Activated CD8-positive, alpha-beta T cell treated with anti-CD3 and anti-CD28 coated beads, Interleukin-2, amount 10 ng/mL, durations not matched to agents 7 days and 5 days (primary cell): ENCODE data around the gene GAS7. TPM values are rescaled to one million over a fixed set of nuclear protein-coding genes. Genes with fewer than 3 reads are reported as not detected.
"Not testable (repeated sequence)": the region's sequence is repeated elsewhere in the genome, so short reads cannot be mapped to it uniquely, and the experiment has no call there.

Experiments
- ATAC-seq: fragments of 150-1000 bp; cut with Tn5 transposase; one replicate; pipeline ENCODE4 v1.10.0; 2021; ENCODE audit warnings: moderate library complexity
- CTCF ChIA-PET: fragments of 350-600 bp; sonication (Branson Sonifier 250); formaldehyde crosslinking; loops from one replicate; lab custom pipeline; 2021; ENCODE audit warnings: antibody characterized with exemption; lab: Charles Lee
- POLR2A ChIA-PET: fragments of 350-600 bp; sonication (Branson Sonifier 250); formaldehyde crosslinking; loops from one replicate; lab custom pipeline; 2021; ENCODE audit warnings: antibody characterized with exemption; lab: Charles Lee
- DNase-seq: peaks from one replicate; pipeline ENCODE4 v3.0.0-alpha.2; 2020
- H3K27ac Mint-ChIP-seq: one replicate; pipeline ENCODE4 v1.8.0; 2021; ENCODE audit warnings: mild to moderate bottlenecking, mixed read lengths
- H3K27me3 Mint-ChIP-seq: one replicate; pipeline ENCODE4 v1.8.0; 2021; ENCODE audit warnings: low read depth, mixed read lengths
- H3K36me3 Mint-ChIP-seq: one replicate; pipeline ENCODE4 v1.8.0; 2021; ENCODE audit warnings: low read depth, mixed read lengths
- H3K4me1 Mint-ChIP-seq: one replicate; pipeline ENCODE4 v1.8.0; 2021; ENCODE audit warnings: low read depth, mixed read lengths
- H3K4me3 Mint-ChIP-seq: one replicate; pipeline ENCODE4 v1.8.0; 2021; ENCODE audit warnings: mild to moderate bottlenecking, mixed read lengths
- H3K9me3 Mint-ChIP-seq: one replicate; pipeline ENCODE4 v1.8.0; 2022; ENCODE audit warnings: mixed read lengths; ENCODE audit not compliant: insufficient read depth
- total RNA-seq, 2 experiments: library from RNA; stranded (reverse); gene quantifications; one replicate each; pipeline ENCODE4 v1.2.3, GENCODE V29; 2021

Gene GAS7
- total RNA-seq, 2 experiments from 2014 or later = 0.61 to 1.6 TPM

GRCh38 chr17:10013365-10014112 is 184.9 kb downstream of the GAS7 start:
- ATAC-seq (no peak), DNase-seq (no peak)
- ChIA-PET CTCF (no interaction called here), POLR2A (no interaction called here)
- H3K4me1 Mint-ChIP-seq = no peaks in the 10 kb centered on the region
- no peaks in the 10 kb centered on the region for H3K36me3 Mint-ChIP-seq
- no peak overlapping the region for H3K27ac Mint-ChIP-seq
- H3K27me3 Mint-ChIP-seq = no peaks in the 10 kb centered on the region
- H3K4me3 Mint-ChIP-seq = no peak overlapping the region
- no peaks in the 10 kb centered on the region for H3K9me3 Mint-ChIP-seq

DNA sequence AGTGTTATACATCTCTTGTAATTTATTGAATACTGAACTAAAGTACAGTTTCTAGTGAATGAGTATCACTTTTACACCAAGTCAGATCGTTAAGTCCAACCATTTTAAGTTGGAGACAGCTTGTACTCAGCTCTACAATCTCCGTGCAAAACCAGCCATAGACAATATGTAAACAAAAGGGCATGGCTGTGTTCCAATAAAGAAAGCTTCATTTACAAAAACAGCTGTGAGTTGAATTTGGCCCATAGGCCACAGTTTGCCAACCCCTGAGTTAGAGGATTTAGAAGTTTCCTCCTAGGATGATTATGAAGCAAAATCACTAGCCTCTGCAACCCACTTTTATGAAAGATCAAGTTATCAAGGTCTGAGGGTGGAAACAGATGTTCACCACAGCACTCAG is 187.7 kb downstream of the GAS7 start:
- Mint-ChIP-seq H3K4me3 (no peak overlapping the region), H3K36me3 (no peaks in the 10 kb centered on the region), H3K9me3 (no peaks in the 10 kb centered on the region), H3K4me1 (no peaks in the 10 kb centered on the region), H3K27ac (no peak overlapping the region), H3K27me3 (no peaks in the 10 kb centered on the region)
- ATAC-seq = no peak
- ChIA-PET CTCF (no interaction called here), POLR2A (no interaction called here)
- DNase-seq = no peak

DNA sequence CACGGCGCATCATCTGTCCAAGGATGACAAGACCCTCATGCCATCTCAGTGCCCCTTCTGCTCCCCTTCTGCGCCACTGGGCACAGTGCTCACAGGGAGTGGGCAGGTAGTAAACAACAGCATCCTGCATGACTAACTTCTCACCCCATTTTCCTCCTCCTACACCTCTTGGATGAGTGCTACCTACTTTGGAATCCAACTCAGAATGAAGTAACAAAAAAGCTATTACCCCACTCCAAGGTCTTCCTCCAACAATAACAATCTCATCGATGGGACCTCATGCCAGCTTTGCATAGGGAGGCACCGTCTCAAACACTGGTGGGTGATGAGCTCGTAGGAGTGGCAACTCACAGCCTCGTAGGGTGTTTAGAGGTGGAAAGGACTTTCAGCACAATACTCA is 194.7 kb downstream of the GAS7 start:
- Mint-ChIP-seq H3K4me1 (no peaks in the 10 kb centered on the region), H3K9me3 (no peaks in the 10 kb centered on the region), H3K27me3 (no peaks in the 10 kb centered on the region), H3K4me3 (no peak overlapping the region), H3K36me3 (no peaks in the 10 kb centered on the region), H3K27ac (no peak overlapping the region)
- POLR2A ChIA-PET = no interaction called here
- CTCF ChIA-PET = no interaction called here
- ATAC-seq (no peak), DNase-seq (no peak)

GRCh38 chr17:10002567-10003360 is 195.6 kb downstream of the GAS7 start:
- H3K4me3 Mint-ChIP-seq, ATAC-seq, POLR2A ChIA-PET: not testable (repeated sequence)

DNA sequence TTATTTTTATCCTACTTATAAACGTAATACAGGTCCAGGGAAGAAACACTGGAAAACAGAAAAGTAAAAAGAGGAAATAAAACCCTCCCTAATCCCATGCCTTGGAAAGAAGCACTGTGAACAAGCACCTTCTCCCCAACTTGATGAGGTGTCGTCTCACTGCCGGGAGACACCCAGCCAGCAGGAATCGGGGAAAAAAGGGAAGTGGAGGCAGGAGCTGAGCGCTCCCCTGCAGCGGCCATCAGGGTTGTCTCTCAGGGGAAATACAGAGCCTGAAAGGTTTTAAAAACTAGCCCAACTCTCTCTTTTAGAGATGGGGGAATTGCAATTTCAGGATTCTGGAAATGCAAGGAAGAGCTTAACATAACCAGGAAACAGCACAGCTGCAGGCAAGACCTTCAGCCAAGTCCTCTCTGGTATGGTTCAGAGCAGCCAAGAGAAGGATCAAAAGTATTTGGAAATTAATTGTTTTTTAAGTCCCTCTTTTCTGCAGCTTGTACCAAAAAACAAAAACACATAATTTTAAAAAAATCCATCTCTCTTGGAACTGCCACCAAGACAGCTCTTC is 197.0 kb downstream of the GAS7 start:
- Mint-ChIP-seq H3K4me1 (no peaks in the 10 kb centered on the region), H3K27ac (no peak overlapping the region), H3K4me3 (no peak overlapping the region), H3K36me3 (no peaks in the 10 kb centered on the region), H3K9me3 (no peaks in the 10 kb centered on the region), H3K27me3 (no peaks in the 10 kb centered on the region)
- CTCF ChIA-PET = no interaction called here
- DNase-seq (no peak), ATAC-seq (no peak)
- POLR2A ChIA-PET = no interaction called here

More at GRCh38 chr17:10002567-10003360, 195.6 kb downstream of the GAS7 start:
- H3K27ac Mint-ChIP-seq, CTCF ChIA-PET, DNase-seq, H3K27me3 Mint-ChIP-seq, H3K36me3 Mint-ChIP-seq, H3K9me3 Mint-ChIP-seq, H3K4me1 Mint-ChIP-seq: not testable (repeated sequence)

GRCh38 chr17:9999919-10000695 is 198.3 kb downstream of the GAS7 start:
- ChIA-PET CTCF (interaction anchor here (0.6 kb wide), 1 partner anchor 39 kb away, joined by 4 read pairs; no protein-coding TSS in a partner anchor), POLR2A (interaction anchor here (0.7 kb wide), 1 partner anchor 235 kb away, joined by 7 read pairs; no protein-coding TSS in a partner anchor)
- ATAC-seq = no peak
- no peak overlapping the region for H3K27ac Mint-ChIP-seq
- no peaks in the 10 kb centered on the region for H3K4me1 Mint-ChIP-seq
- DNase-seq = no peak
- H3K9me3 Mint-ChIP-seq = no peaks in the 10 kb centered on the region
- no peak overlapping the region for H3K4me3 Mint-ChIP-seq
- no peaks in the 10 kb centered on the region for H3K36me3 Mint-ChIP-seq
- H3K27me3 Mint-ChIP-seq = no peaks in the 10 kb centered on the region

- no peaks in the 10 kb centered on the region for H3K9me3 Mint-ChIP-seq
- no peaks in the 10 kb centered on the region for H3K36me3 Mint-ChIP-seq
- no peak for ATAC-seq
- DNase-seq = no peak
- CTCF ChIA-PET = no interaction called here
- no peaks in the 10 kb centered on the region for H3K4me1 Mint-ChIP-seq
- H3K27ac Mint-ChIP-seq = no peak overlapping the region
- POLR2A ChIA-PET = no interaction called here
- no peak overlapping the region for H3K4me3 Mint-ChIP-seq
- no peaks in the 10 kb centered on the region for H3K27me3 Mint-ChIP-seq
Observed at GRCh38 chr17:9998060-9998459, 200.3 kb downstream of the GAS7 start.

DNA sequence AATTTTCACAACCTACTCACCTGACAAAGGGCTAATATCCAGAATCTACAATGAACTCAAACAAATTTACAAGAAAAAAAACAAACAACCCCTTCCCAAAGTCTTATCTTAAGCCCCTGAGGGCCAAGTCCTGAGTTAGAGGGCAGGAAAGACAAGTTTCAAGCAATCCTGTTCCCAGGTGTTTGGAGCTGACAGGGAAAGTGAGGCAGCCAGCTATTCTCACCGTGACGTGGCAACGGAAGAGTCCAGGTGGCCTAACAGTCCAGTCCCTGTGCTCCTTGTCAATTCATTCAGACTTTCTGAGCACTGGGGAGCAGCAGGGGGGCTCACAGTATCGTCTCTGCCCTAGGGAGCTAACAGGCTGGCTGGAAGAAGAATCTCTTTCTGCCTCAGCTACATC is 203.6 kb downstream of the GAS7 start:
- Mint-ChIP-seq H3K9me3 (no peaks in the 10 kb centered on the region), H3K36me3 (no peaks in the 10 kb centered on the region), H3K27ac (no peak overlapping the region), H3K4me3 (no peak overlapping the region), H3K27me3 (no peaks in the 10 kb centered on the region), H3K4me1 (no peaks in the 10 kb centered on the region)
- ChIA-PET POLR2A (no interaction called here), CTCF (no interaction called here)
- DNase-seq = no peak
- no peak for ATAC-seq

- ATAC-seq = no peak
- no peaks in the 10 kb centered on the region for H3K27me3 Mint-ChIP-seq
- H3K27ac Mint-ChIP-seq = no peak overlapping the region
- H3K9me3 Mint-ChIP-seq = no peaks in the 10 kb centered on the region
- POLR2A ChIA-PET = no interaction called here
- no peaks in the 10 kb centered on the region for H3K36me3 Mint-ChIP-seq
- no peak for DNase-seq
- no peaks in the 10 kb centered on the region for H3K4me1 Mint-ChIP-seq
- CTCF ChIA-PET = no interaction called here
- no peak overlapping the region for H3K4me3 Mint-ChIP-seq
Observed at GRCh38 chr17:9991796-9992195, 206.6 kb downstream of the GAS7 start.

DNA sequence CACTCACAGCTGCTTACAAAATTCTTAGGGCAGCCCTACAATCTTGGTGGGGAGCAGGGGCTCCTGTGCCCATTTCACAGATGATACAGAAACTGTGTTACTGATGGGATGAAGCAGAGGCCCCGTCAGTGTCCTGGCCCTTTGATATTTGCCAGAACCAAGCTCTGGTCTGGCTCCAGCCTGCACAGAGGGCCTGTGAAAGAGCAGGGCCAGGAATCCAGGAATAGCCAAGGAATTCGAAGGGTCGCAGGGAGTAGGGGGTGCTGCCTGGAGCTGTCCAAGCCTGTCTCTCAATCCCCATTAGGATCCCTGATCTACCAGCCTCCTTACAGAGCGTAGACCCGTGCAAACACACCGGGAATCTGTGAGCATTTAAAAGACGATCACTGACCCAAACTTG is 207.1 kb downstream of the GAS7 start:
- H3K9me3 Mint-ChIP-seq = no peaks in the 10 kb centered on the region

DNA sequence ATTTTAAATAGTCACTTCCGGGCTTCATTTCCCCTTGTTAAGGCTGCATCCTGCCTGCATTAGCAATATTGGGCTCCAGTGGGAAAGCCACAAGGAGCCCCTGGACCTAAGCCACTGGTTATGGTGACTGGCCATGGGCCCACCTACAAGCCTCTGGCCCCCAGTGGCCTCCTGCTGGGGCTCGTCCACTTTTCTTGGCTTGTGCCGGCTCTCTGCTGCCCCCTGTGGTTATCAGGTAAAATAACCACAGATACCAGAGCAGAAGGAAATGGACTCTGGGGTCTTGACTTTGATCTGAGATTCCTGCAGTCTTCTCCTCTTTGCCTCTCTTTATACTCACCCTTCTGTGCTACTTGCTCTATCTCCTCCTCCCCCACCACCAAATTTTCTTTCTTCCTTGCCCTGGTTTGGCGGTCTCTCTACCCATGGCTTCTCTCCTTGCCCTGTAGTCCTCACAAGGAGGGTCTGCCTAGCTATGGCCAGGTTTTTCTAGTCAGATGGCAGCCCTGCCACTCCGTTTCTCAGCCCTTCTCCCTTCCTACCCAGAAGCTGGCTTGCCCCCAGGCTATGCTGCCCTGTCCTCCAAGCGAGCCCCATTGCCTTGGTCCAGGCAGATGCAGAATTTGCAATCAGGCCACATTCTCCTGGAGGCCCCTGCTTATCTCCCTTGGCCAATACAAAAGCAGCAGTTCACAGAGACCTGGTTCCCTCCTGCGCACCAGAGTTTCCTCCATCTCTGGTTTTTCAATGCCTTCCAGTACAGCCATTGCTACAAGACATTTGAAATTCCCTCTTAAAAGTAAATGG is 210.4 kb downstream of the GAS7 start:
- POLR2A ChIA-PET = no interaction called here
- H3K4me3 Mint-ChIP-seq = no peak overlapping the region
- no peaks in the 10 kb centered on the region for H3K4me1 Mint-ChIP-seq
- H3K27ac Mint-ChIP-seq = no peak overlapping the region
- DNase-seq (peak; percentile 37), ATAC-seq (no peak)
- CTCF ChIA-PET = interaction anchor here (0.6 to 0.7 kb wide), 3 partner anchors 31 to 239 kb away, joined by 3 read pairs; partner anchors contain the start of gene GAS7
- H3K9me3 Mint-ChIP-seq = no peaks in the 10 kb centered on the region
- H3K36me3 Mint-ChIP-seq = no peaks in the 10 kb centered on the region
- no peaks in the 10 kb centered on the region for H3K27me3 Mint-ChIP-seq

More for the DNA sequence above, 207.1 kb downstream of the GAS7 start:
- H3K36me3 Mint-ChIP-seq = no peaks in the 10 kb centered on the region
- no peak for ATAC-seq
- H3K4me3 Mint-ChIP-seq = no peak overlapping the region
- CTCF ChIA-PET = no interaction called here
- POLR2A ChIA-PET = no interaction called here
- no peaks in the 10 kb centered on the region for H3K4me1 Mint-ChIP-seq
- H3K27ac Mint-ChIP-seq = no peak overlapping the region
- H3K27me3 Mint-ChIP-seq = no peaks in the 10 kb centered on the region
- DNase-seq = no peak
